HG02610 (cell line): ENCODE measurements around the gene TPCN1.

Source experiments
- ATAC-seq: cut with Tn5 transposase; IDR thresholded peaks from one replicate; pipeline ENCODE4 v1.9.1; 2021; ENCODE audit warnings: mild to moderate bottlenecking, moderate library complexity; ENCODE audit not compliant: unreplicated experiment

Gene TPCN1

DNA sequence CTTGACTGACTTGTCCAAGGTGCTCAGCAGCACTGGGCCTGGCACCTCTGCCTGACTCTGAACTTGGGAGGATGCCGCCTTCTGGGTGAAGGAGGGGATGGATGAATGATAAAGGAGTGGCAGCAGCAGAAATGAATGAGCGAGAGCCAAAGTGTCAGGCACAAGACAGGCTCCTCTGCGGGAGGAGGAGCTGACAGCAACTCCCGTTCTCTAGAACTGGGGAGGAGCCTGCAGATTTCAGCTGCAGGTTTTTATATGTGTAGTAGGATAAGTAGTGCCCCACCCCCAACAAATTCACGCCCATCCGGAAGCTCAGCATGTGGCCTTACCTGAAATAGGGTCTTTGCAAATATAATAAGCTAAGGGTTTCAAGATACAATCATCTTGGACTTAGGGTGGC is 80.5 kb downstream of the TPCN1 start:
- ATAC-seq = no peak

GRCh38 chr12:113302466-113302865 is 81.2 kb downstream of the TPCN1 start:
- ATAC-seq = no peak

- ATAC-seq = no peak
These were observed 81.8 kb downstream of the TPCN1 start for GRCh38 chr12:113302886-113303640.

DNA sequence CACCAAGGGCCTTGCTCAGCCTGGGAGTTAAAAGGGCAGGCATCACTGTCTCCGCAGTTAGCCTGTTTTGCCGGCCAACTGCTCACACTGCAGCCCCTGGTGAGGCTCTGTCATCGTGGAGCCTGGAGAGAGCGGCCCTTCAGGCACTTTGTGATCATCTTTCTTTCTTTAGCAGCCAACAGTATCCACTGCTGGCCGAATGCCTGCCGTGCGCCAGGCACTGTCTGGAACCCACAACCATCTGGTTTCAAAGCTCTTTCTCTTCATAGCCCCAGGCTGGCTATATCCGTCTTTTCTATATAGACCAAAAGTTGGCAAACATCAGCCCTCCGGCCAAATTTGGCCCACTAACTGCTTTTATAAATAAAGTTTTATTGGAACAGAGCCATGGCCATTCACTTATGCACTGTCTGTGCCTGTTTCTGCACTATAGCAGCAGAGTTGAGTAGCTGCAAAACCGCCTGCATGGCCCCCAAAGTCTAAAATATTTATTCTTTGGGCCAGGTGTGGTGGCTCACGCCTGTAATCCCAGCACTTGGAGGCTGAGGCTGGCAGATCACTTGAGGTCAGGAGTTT is 84.1 kb downstream of the TPCN1 start:
- ATAC-seq = no peak

DNA sequence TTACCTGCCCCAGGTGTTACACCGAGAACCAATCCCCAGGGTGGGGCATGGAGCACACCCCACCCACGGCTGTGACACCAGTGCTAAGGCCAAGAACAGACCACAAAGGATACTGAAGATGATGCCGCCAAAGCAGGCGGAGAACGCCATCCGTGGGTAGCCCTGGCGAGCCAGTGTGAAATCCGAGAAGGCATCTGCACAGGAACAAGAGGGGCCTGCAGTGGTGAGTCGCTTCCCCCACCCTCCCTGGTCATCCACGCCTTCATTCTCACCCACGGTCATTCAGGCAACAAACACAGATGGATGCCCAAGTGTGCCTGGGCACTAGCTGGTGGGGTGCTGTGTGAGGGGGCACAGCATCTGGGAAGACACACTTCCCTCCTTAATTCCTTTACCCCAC is 85.1 kb downstream of the TPCN1 start:
- ATAC-seq = no peak

DNA sequence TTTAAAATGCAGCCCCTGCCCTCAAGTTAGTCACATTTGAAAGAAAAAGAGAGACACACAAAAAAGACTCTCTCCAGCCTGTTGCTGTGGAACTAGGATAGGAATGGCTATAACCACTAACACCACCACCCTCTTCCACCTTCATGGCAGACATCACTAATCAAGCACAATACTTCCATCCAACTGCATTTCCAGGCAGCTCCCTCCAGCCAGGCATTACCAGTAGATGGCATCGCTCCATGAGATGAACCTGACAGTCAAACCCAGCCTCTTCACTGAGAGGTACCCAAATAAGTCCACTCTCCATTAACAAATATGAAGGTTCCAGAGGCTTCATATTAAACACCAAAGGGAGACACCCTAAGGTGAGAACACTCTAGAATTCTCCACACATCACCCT is 89.2 kb downstream of the TPCN1 start:
- no peak for ATAC-seq

- ATAC-seq = no peak
These were observed 92.9 kb downstream of the TPCN1 start for GRCh38 chr12:113314121-113314529.

DNA sequence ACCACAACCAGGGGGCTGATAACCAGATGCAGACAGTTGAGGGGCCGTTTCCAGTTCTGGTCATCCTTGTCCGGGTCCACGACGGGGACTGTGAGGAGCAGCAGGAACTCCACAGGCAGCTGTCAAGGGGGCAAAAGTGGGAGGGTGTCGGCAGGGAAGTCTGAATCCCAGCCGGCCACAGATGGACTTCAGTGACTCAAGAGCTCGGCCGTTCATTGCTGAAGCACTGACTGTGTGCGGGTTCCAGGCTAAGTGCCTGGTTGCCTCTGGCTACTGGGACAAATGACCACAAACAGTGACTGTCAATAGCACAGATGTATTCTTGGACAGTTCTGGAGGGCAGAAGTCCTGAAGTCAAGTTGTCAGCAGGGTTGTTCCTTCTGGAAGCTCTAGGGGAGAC is 94.1 kb downstream of the TPCN1 start:
- no peak for ATAC-seq

DNA sequence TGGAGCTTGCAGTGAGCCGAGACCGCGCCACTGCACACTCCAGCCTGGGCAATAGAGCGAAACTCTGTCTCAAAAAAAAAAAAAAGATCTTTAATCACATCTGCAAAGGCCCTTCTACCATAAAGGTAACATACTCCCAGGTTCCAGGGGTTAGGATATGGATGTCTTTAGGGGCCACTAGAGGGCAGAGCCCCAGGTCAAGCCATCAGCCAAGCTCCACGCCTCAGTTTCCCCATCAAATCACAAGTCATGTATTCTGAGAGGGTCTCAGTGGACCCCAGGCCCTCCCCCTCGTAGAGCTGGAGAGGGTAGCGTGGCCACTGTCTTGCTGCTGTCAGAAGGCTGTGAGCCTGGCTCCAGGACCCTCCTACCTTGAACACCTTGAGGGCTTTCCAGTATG is 94.9 kb downstream of the TPCN1 start:
- no peak for ATAC-seq

DNA sequence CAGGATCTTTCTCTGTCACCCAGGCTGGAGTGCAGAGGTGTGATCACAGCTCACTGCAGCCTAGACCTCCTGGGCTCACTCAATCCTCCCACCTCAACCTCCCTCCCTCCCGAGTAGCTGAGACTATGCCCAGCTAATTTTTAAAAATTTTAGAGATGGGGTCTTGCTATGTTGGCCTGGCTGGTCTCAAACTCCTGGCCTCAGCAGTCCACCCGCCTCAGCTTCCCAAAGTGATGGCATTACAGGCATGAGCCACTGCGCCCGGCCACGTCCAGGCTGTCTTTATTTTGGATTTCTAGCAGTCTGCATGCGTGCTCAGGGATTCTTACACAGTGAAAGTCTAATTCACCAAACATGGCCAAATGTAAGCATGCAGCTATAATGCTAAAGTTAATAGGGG is 95.9 kb downstream of the TPCN1 start:
- ATAC-seq = no peak

GRCh38 chr12:113318046-113318656 is 96.9 kb downstream of the TPCN1 start:
- no peak for ATAC-seq

DNA sequence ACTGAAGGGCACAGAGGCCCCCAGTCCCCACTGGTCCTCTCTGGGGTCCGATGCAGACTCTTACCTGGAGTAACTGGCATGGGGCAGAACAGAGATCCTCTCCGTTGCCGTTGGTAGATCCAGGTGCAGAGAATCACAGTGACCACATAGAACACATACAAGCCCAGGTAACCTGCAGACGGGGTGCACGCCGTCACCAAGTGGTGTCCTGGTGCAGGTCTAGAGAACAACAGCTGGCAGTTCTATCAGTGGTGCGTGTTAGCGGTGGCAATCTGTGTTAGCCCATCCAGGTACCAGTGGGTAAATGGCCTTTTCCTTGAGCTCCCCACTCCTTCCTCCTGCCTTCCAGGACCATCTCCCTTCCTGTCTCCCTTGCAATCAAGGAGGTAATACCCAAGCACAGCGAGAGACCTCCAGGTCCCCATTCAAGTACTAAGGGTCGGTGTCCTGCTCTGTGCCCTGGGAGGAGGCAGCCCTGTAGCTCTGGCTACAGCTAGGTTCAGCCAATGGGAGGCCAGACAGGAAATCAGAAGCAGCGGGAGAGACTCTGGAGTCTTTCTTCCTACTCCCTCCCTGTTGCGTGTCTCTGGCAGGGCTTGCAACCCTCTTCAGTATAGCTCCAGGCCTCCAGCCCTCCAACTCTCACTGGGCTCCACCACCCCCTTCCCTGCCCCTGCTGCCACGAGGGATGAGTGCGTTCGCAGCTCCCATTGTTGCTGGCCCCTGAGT is 97.8 kb downstream of the TPCN1 start:
- ATAC-seq = no peak

DNA sequence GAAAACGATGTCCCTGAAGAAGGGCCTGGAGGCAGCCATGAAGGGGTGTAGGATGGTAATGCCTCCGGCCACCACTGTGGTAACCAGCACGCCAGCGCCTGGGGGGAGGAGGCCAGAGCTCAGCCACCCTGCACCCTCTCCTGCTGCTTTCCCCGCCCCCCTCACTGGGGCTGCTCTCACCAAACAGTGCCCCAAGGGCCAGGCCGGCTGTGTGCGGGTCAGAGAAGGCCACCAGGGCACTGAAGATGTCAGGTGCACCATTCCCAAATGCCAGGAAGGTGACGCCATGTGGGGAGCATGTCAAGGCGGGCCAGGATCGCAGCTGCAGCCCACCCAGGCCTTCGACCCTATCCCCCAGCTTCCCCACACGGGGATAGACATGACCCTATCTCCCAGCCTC is 99.1 kb downstream of the TPCN1 start:
- ATAC-seq = no peak

- no peak for ATAC-seq
These were observed 101.1 kb downstream of the TPCN1 start for GRCh38 chr12:113322343-113322742.

DNA sequence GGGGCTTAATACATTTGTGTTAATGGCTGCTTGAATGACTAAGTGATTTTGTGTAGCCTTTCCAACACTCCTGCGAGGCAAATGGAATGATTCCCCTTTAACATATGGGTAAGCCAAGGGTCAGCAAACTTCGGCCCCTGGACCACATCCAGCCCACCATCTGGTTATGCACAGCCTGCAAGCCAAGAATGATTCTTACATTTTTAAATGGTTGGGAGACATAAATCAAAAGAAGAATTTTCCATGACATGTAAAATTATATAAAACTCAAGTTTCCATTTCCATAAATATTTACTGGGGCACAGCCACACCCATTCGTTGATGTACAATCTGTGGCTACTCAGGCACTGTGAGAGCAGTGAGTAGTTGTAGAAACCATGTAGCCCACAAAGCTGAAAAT is 104.7 kb downstream of the TPCN1 start:
- no peak for ATAC-seq

- ATAC-seq = no peak
These were observed 105.6 kb downstream of the TPCN1 start for GRCh38 chr12:113326775-113327395.

DNA sequence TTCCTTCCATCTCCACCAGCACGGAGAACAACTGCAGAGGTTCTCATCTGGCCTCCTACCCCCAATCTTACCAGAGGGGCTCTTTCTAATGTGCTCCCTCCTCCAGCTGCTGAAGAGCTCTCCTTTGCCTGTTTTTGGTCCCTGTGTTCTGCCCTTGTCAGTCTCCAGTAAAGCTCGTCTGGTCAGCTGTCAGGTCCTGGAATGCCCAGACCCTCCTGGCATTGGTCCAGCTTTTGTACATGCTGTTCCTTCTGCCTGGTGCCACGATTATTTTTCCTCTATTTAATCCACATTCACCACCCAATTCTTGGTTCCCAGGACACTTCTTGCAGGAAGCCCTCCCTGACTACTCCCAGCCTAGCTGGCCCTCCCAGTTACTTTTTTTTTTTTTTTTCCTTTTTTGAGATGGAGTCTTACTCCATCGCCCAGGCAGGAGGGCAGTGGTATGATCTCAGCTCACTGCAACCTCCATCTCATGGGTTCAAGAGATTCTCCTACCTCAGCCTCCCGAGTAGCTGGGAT is 107.2 kb downstream of the TPCN1 start:
- ATAC-seq = no peak

DNA sequence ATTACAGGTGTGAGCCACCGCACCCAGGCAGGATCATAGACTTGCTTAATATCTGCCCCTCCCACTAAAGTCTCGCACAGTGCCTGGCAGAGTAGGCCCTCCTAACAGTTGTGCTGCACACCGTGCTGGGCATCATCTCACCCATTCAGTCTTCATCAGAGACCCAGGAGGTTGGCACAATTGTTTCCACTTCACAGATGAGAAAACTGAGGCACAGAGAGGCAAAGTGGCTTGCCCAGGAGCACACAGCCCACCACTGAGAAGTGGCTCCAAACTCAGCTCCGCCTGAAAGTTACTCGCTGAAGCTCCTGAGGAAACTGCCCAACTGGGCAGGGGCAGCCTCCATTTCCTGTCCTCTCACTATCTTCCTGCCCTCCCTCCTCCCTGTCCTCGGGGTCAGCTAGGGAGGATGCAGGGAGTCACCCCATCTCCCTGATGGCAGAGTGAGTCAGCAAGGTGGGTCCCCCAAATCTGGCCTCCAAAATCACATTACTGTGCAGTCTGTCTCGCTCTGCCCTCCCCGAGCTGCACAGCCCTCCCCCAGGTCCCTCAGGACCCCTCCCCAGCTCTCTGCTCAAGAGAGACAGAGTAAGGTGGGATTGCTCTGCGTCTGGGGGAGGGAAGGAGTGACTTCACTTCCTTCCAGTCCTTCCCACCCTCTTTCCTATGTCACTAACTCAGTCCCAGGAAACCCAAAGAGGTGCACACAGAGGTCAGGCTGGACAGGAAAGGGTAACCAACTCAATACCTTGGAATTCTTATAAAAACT is 107.9 kb downstream of the TPCN1 start:
- no peak for ATAC-seq

DNA sequence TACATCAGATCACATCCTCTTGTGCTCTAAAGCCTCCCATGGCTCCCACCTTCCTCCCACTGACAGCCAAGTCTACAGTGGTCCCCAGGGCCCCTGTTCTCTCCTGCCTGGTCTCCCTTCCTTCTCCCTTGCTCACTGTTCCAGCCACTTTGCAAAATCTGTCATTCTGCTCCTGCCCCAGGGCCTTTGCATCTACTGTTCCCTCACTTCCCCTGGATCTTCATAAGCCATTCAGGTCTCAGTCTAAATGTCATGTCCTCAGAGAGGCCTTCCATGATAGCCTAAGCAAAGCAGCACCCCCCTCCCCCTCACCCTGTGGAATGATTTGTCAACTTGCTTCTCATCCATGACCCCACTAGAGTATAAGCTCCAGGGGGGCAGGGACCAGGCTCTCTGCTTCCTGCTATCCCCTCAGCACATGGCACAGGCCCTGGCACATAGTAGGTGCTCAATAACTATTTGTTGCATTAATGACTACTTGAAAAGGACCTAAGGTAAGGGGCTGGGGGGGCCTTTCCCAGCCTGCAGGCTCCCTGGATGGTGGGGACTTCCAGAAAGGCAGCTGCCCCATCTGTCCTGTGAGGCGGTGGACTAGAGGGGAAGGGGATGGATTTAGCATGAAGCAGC is 108.6 kb downstream of the TPCN1 start:
- no peak for ATAC-seq

- no peak for ATAC-seq
These were observed 109.2 kb downstream of the TPCN1 start for GRCh38 chr12:113330505-113330904.
